Peyer's patch (tissue), 4 donors: ENCODE data around the gene ABLIM2.

Source experiments
- CTCF ChIP-seq, 6 experiments: fragments of 450-650 bp in 4 of 6; fragments of 200-600 bp in 2 of 6; sonication (generic) in 1 of 6; IDR thresholded peaks; one replicate each; pipeline ENCODE4 v1.5.1; 2017 to 2019; ENCODE audit warnings: antibody characterized with exemption in 6 of 6, mild to moderate bottlenecking in 3 of 6, moderate library complexity in 1 of 6
- POLR2A ChIP-seq, 2 donors: fragments of 450-650 bp; IDR thresholded peaks; one replicate each; pipeline ENCODE4 v1.5.1; 2017; ENCODE audit warnings: antibody characterized with exemption in 2 of 2, mild to moderate bottlenecking in 2 of 2, moderate library complexity in 2 of 2

DNA sequence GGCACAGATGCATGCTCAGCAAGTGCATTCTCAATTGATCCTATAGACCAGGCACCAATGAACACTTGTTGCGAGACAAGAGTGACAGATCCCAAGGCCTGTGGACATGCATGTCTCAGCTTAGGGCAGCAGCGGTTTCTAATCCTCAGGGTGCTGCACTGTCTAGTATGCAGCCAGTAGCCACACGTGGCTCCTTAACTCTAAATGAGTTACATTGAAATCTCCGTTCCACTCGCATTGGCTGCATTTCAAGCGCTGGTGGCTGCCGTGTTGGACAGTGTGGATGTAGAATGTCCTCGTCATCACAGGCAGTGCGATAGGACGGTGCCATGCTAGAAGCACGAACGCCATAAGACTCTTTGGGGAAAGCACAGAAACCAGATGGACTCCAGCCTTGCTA is 194.9 kb downstream of the ABLIM2 start:
- TF ChIP-seq POLR2A (IDR thresholded peaks at IDR 0.05) = no peak
- no peak for TF ChIP-seq CTCF (IDR thresholded peaks at IDR 0.05)
